Upper lobe of left lung (tissue), 6 donors: ENCODE measurements around the gene UNC79. TPM values are rescaled to one million over a fixed set of nuclear protein-coding genes. Genes with fewer than 3 reads are reported as not detected.

Experiments used
- ATAC-seq, 2 donors: fragments of 200-7000 bp; cut with Tn5 transposase; one replicate each; pipeline ENCODE4 v1.9.1; 2022; ENCODE audit warnings: mild to moderate bottlenecking in 2 of 2, moderate library complexity in 2 of 2; ENCODE audit not compliant: low FRiP score in 2 of 2
- DNase-seq, 2 donors: peaks; one replicate each; pipeline ENCODE4 v3.0.0-alpha.2; 2019 to 2020
- H3K27ac ChIP-seq, 4 donors: fragments of 200-600 bp; sonication (generic); one replicate each; pipeline ENCODE4 v1.5.1; 2016 to 2019
- H3K27me3 ChIP-seq, 4 donors: fragments of 200-600 bp; sonication (generic); one replicate each; pipeline ENCODE4 v1.5.1; 2017 to 2019
- H3K36me3 ChIP-seq, 4 donors: fragments of 200-600 bp; sonication (generic); one replicate each; pipeline ENCODE4 v1.5.1; 2016 to 2019
- H3K4me1 ChIP-seq, 4 donors: fragments of 200-600 bp; sonication (generic); one replicate each; pipeline ENCODE4 v1.5.1; 2018 to 2019
- H3K4me3 ChIP-seq, 4 donors: fragments of 200-600 bp; sonication (generic); one replicate each; pipeline ENCODE4 v1.5.1; 2017 to 2019; ENCODE audit warnings: mild to moderate bottlenecking in 2 of 4, moderate library complexity in 1 of 4
- H3K9me3 ChIP-seq, 4 donors: fragments of 200-600 bp; sonication (generic); one replicate each; pipeline ENCODE4 v1.5.1; 2018 to 2019
- CTCF ChIP-seq, 6 experiments: fragments of 450-650 bp in 4 of 6; fragments of 200-600 bp in 2 of 6; sonication (generic) in 2 of 6; IDR thresholded peaks; one replicate each; pipeline ENCODE4 v1.5.1; 2016 to 2019; ENCODE audit warnings: antibody characterized with exemption in 6 of 6
- EP300 ChIP-seq, 4 donors: sonication (generic); formaldehyde crosslinking; IDR thresholded peaks; one replicate each; pipeline ENCODE4 v1.5.1; 2017; ENCODE audit warnings: antibody characterized with exemption in 4 of 4, control low read depth in 2 of 4
- POLR2A ChIP-seq, 4 donors: fragments of 450-650 bp; IDR thresholded peaks; one replicate each; pipeline ENCODE4 v1.5.1; 2016 to 2017; ENCODE audit warnings: antibody characterized with exemption in 4 of 4, mild to moderate bottlenecking in 2 of 4
- POLR2AphosphoS5 ChIP-seq, 2 donors: sonication (generic); formaldehyde crosslinking; IDR thresholded peaks; one replicate each; pipeline ENCODE4 v1.5.1; 2017; ENCODE audit warnings: antibody characterized with exemption in 2 of 2
- WGBS, 2 donors: methylation state at CpG; one replicate each; pipeline ENCODE4 v1.1.5; 2017 to 2018; 5-methylcytosine and 5-hydroxymethylcytosine counted together
- total RNA-seq, 6 donors: library from RNA; depleted of rRNA in 4 of 6; stranded (reverse); fragments of >200 nt in 4 of 6; gene quantifications; one replicate each; pipeline versions ENCODE4 v1.1.0 to v1.2.1, GENCODE V29; 2016 to 2021
- donor health status: DM: no; HTN: no; CAD: no; lungs with moderate emphysema.
- donor health status: DM: no; HTN: yes; CAD: no; lungs with severe emphysema.

The UNC79 gene
- total RNA-seq, 6 donors from 2014 or later: 0.09 to 1.0 (median 0.14) TPM

GRCh38 chr14:93536945-93537344 lies 106.2 kb downstream of the UNC79 start:
- TF ChIP-seq CTCF (IDR thresholded peaks at IDR 0.05) (no peak), EP300 (IDR thresholded peaks at IDR 0.05) (no peak), POLR2A (IDR thresholded peaks at IDR 0.05) (no peak), POLR2AphosphoS5 (IDR thresholded peaks at IDR 0.05) (no peak)
- 63 to 84% methylated on average over 7 to 8 of the region's 8 CpGs for WGBS, 2 donors
- no peak overlapping the region for H3K4me3 ChIP-seq
- H3K4me1 ChIP-seq: no peaks in the 10 kb centered on the region
- DNase-seq (no peak), ATAC-seq (no peak)
- H3K9me3 ChIP-seq: no peaks in the 10 kb centered on the region
- no peaks in the 10 kb centered on the region for H3K27me3 ChIP-seq
- no peak overlapping the region for H3K27ac ChIP-seq
- H3K36me3 ChIP-seq: no peaks in the 10 kb centered on the region

GRCh38 chr14:93537951-93538350 lies 107.2 kb downstream of the UNC79 start:
- ATAC-seq (no peak), DNase-seq (peak in 1 of 2 donors; percentile 32)
- no peaks in the 10 kb centered on the region for H3K27me3 ChIP-seq
- TF ChIP-seq POLR2AphosphoS5 (IDR thresholded peaks at IDR 0.05) (no peak), POLR2A (IDR thresholded peaks at IDR 0.05) (no peak), CTCF (IDR thresholded peaks at IDR 0.05) (no peak), EP300 (IDR thresholded peaks at IDR 0.05) (no peak)
- H3K4me3 ChIP-seq: no peak overlapping the region
- H3K9me3 ChIP-seq: no peaks in the 10 kb centered on the region
- H3K27ac ChIP-seq: no peak overlapping the region
- H3K4me1 ChIP-seq: no peaks in the 10 kb centered on the region
- H3K36me3 ChIP-seq: no peaks in the 10 kb centered on the region
- 83 to 84% methylated on average over 15 to 16 of the region's 16 CpGs for WGBS, 2 donors

DNA sequence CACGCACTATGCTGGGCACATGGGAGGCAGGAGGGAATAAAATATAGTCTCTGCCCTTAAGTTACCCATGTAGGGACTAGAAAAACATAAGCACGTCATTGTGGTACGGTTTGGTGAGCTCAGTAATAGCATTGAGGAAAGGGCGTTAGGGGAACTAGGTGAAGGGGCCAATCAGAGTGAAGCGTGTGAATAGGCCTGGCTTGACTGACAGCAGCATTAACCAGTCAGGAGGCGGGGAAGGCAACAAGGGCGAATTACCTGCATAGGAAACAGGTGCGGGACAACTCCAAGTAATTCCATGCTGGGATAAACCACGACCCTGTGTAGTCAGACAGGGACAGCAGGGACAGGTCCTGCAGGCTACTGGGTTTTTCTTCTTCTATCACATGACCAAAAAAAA lies 107.7 kb downstream of the UNC79 start:
- Histone ChIP-seq H3K36me3 (no peaks in the 10 kb centered on the region), H3K27me3 (no peaks in the 10 kb centered on the region), H3K27ac (no peak overlapping the region), H3K4me1 (no peaks in the 10 kb centered on the region), H3K4me3 (no peak overlapping the region), H3K9me3 (no peaks in the 10 kb centered on the region)
- ATAC-seq (no peak), DNase-seq (no peak)
- no peak for TF ChIP-seq CTCF (IDR thresholded peaks at IDR 0.05)
- TF ChIP-seq POLR2A (IDR thresholded peaks at IDR 0.05): no peak
- no peak for TF ChIP-seq EP300 (IDR thresholded peaks at IDR 0.05)
- no peak for TF ChIP-seq POLR2AphosphoS5 (IDR thresholded peaks at IDR 0.05)
- WGBS, 2 donors: 90 to 92% methylated on average over 9 of the region's 9 CpGs

GRCh38 chr14:93540235-93540634 lies 109.5 kb downstream of the UNC79 start:
- H3K4me1 ChIP-seq: no peaks in the 10 kb centered on the region
- no peak for ATAC-seq
- H3K9me3 ChIP-seq: no peaks in the 10 kb centered on the region
- no peak overlapping the region for H3K27ac ChIP-seq
- TF ChIP-seq POLR2A (IDR thresholded peaks at IDR 0.05): no peak
- TF ChIP-seq CTCF (IDR thresholded peaks at IDR 0.05): no peak
- TF ChIP-seq EP300 (IDR thresholded peaks at IDR 0.05): no peak
- TF ChIP-seq POLR2AphosphoS5 (IDR thresholded peaks at IDR 0.05): no peak
- H3K27me3 ChIP-seq: no peaks in the 10 kb centered on the region
- whole genome bisulfite sequencing, 2 donors: 29 to 33% methylated on average over 1 of the region's 1 CpG
- no peak for DNase-seq
- no peak overlapping the region for H3K4me3 ChIP-seq
- no peaks in the 10 kb centered on the region for H3K36me3 ChIP-seq

DNA sequence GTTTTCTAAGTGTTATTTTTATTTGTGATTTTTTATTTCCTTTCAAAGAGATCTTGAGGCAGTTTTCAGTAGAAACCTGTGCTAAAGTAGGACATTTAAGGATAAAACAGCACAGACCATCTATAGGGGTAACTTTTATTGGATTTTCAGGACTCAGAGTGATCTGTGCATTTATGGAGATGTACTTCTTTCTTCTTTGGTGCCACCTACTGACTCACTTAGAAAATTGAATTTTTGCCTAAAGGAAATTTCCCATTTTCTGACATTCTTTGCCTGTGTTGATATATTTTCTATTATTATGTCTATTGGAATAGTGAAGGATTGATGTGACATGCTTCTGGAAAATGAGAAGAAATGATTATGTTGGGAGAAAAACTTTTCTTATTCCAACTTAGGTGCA lies 113.0 kb downstream of the UNC79 start:
- DNase-seq (no peak), ATAC-seq (no peak)
- no peaks in the 10 kb centered on the region for H3K4me1 ChIP-seq
- no peak overlapping the region for H3K27ac ChIP-seq
- TF ChIP-seq POLR2A (IDR thresholded peaks at IDR 0.05) (no peak), CTCF (IDR thresholded peaks at IDR 0.05) (peak in 1 of 6 experiments; percentile 23)
- no peaks in the 10 kb centered on the region for H3K9me3 ChIP-seq
- H3K27me3 ChIP-seq: no peaks in the 10 kb centered on the region
- no peak overlapping the region for H3K4me3 ChIP-seq
- H3K36me3 ChIP-seq: no peaks in the 10 kb centered on the region
